ENCODE measurements around the gene RAB40B.

GRCh38 chr17:82704886-82705285 lies 6.4 kb upstream of the RAB40B start:
- TF ChIP-seq, protein P1, sequence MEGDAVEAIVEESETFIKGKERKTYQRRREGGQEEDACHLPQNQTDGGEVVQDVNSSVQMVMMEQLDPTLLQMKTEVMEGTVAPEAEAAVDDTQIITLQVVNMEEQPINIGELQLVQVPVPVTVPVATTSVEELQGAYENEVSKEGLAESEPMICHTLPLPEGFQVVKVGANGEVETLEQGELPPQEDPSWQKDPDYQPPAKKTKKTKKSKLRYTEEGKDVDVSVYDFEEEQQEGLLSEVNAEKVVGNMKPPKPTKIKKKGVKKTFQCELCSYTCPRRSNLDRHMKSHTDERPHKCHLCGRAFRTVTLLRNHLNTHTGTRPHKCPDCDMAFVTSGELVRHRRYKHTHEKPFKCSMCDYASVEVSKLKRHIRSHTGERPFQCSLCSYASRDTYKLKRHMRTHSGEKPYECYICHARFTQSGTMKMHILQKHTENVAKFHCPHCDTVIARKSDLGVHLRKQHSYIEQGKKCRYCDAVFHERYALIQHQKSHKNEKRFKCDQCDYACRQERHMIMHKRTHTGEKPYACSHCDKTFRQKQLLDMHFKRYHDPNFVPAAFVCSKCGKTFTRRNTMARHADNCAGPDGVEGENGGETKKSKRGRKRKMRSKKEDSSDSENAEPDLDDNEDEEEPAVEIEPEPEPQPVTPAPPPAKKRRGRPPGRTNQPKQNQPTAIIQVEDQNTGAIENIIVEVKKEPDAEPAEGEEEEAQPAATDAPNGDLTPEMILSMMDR (IDR thresholded peaks at IDR 0.05; ENCODE audit: low read depth, low read length): no peak
- TF ChIP-seq EZH2phosphoT487 (IDR thresholded peaks at IDR 0.05; ENCODE audit: low read depth): no peak
